HUES64 (cell line): ENCODE results near the gene PDCD1.
"Not testable (repeated sequence)": the region's sequence is repeated elsewhere in the genome, so short reads cannot be mapped to it uniquely, and the experiment has no call there.

ENCODE experiments used
- H3K27ac ChIP-seq: 2 replicates; pipeline ENCODE4 v1.7.0; 2013; ENCODE audit warnings: low read depth, low read length, inconsistent platforms
- H3K27me3 ChIP-seq: 2 replicates; pipeline ENCODE4 v1.6.1; 2013; ENCODE audit warnings: mild to moderate bottlenecking, low read length; ENCODE audit not compliant: insufficient read depth
- H3K36me3 ChIP-seq: 2 replicates; pipeline ENCODE4 v1.6.1; 2013; ENCODE audit warnings: mild to moderate bottlenecking, low read length; ENCODE audit not compliant: insufficient read depth
- H3K4me1 ChIP-seq: 2 replicates; pipeline ENCODE4 v1.6.1; 2013; ENCODE audit warnings: mild to moderate bottlenecking, low read length, moderate library complexity; ENCODE audit not compliant: insufficient read depth
- H3K4me3 ChIP-seq: 2 replicates; pipeline ENCODE4 v1.5.1; 2013; ENCODE audit warnings: mild to moderate bottlenecking, low read length, moderate library complexity
- H3K9ac ChIP-seq: 2 replicates; pipeline ENCODE4 v1.6.1; 2013; ENCODE audit warnings: mild to moderate bottlenecking, low read depth, low read length
- H3K9me3 ChIP-seq: 2 replicates; pipeline ENCODE4 v1.6.1; 2013; ENCODE audit warnings: low read depth, low read length; ENCODE audit not compliant: insufficient read depth
- WGBS: fragments of 150-250, 120-280 bp; methylation state at CpG from one replicate; pipeline ENCODE4 v1.1.7; 2013; ENCODE audit warnings: missing lambda C conversion rate; 5-methylcytosine and 5-hydroxymethylcytosine counted together

The PDCD1 gene

DNA sequence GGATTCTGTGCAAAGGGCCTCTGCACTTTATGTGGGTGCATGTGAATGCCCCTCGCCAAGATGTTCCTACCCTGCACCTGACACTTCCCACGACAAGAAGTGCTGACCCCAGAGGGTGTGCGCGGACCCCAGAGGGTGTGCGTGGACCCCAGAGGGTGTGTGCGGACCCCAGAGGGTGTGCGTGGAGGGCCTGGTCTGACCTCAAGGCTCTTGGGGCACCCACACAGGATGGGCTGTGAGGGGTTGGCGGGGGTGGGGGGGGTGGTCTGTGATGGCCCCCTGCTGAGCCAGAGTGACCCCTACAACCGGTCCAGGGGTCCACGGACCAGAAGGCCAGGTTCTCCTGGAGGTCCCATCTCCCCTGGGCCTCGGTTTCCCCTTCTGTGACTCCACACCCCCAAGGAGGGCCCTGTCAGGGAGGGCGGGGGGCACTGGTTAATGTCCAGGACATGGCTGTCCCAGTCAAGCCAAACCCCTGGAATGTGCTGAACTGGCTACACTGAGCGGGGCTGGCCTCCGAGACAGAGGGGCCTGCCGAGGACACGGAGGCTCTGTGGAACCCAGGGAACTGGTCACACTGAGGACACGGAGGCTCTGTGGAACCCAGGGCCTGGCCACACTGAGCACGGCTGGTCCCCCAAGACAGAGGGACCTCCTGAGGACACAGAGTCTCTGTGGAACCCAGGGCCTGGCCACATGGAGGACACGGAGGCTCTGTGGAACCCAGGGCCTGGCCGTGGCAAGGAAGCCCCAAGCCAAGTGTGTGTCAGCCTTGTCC, 46.6 kb downstream of the PDCD1 start:
- no peaks in the 10 kb centered on the region for H3K36me3 ChIP-seq
- no peaks in the 10 kb centered on the region for H3K27me3 ChIP-seq
- H3K27ac ChIP-seq: no peak overlapping the region
- H3K4me3 ChIP-seq: no peak overlapping the region
- no peaks in the 10 kb centered on the region for H3K9me3 ChIP-seq
- H3K4me1 ChIP-seq: peaks cover 9% of the 10 kb centered on the region
- H3K9ac ChIP-seq: no peak overlapping the region
- 90% methylated on average over 20 of the region's 20 CpGs for WGBS

DNA sequence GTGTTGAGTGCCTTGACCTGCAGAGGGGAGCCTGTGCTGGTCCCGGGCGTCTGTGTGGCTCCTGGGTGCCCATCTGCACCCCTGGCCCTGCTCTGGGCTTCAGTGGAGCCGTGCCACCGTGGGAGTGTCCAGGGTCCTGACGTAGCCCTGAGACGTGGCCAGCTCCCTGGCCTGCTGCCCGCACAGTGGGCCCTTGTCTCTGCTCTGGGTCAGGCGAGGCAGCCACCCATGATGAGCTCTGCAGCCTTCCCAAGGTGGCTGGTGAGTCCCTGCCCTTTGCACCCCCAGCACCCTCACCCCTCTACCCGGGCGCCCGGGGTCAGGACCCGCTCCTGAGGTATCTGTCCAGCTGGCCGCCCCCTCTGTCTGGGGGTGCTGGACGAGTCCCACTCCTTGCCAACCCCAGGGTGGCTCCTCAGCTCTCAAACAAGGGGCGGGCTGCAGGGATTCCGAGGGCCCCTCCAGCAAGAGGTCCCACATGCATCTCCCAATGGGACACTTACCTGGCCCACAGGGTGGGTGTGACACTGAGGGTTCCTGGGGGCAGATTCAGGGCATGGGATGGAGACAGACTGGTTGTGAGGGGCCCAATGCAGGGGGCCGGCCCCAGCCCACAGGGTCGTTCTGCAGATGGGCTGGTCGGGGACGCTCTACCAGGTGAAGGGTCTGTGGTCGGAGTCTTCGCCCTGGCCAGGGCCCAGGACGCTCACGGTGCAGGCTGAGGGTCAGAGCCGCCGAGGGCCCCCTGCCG, 47.3 kb downstream of the PDCD1 start:
- Histone ChIP-seq H3K4me1 (peaks cover 9% of the 10 kb centered on the region), H3K9ac (no peak overlapping the region), H3K4me3 (no peak overlapping the region), H3K27ac (no peak overlapping the region), H3K36me3 (no peaks in the 10 kb centered on the region), H3K9me3 (no peaks in the 10 kb centered on the region), H3K27me3 (no peaks in the 10 kb centered on the region)
- 94% methylated on average over 27 of the region's 27 CpGs for WGBS

DNA sequence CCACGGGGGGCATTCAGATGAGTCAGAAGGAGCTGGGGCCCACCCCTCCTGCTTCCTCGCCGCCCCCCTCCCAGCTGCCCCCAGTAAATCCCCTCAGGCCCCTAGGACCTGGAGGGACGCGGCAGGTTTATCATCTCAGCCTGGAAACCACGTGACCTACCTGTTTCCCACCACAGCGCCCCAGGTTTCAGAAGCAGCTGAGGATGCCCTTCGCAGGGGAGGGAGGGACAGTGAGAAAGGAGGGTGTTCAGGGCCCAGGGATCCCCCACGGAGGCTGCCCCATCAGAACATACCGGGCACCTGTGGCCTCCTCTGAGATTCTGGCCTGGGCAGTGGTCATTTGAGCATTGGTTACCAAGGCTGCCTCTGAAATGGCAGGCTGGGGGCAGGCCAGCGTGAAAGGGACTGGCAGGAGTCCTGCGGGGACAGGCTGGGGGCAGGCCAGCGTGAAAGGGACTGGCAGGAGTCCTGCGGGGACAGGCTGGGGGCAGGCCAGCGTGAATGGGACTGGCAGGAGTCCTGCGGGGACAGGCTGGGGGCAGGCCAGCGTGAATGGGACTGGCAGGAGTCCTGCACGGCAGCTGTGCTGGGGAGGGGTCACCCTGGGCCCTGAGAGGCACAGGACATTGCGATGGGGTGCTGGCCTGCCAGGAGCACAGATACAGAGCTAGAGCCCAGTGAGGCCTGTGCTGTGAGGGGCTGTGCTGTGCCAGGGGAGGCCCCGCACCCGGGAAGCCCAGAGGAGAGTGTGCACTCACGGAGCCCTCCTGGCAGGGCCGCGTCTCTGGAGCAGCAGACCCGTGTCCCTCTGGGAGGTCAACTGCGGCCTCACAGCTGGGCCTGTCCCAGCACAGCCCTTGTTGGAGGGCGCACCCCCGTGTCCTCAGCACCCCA, 48.1 kb downstream of the PDCD1 start:
- Histone ChIP-seq H3K4me1 (peaks cover 9% of the 10 kb centered on the region), H3K36me3 (no peaks in the 10 kb centered on the region), H3K27me3 (no peaks in the 10 kb centered on the region), H3K27ac (no peak overlapping the region), H3K9me3 (no peaks in the 10 kb centered on the region), H3K9ac (no peak overlapping the region), H3K4me3 (no peak overlapping the region)
- WGBS: 81% methylated on average over 28 of the region's 28 CpGs

DNA sequence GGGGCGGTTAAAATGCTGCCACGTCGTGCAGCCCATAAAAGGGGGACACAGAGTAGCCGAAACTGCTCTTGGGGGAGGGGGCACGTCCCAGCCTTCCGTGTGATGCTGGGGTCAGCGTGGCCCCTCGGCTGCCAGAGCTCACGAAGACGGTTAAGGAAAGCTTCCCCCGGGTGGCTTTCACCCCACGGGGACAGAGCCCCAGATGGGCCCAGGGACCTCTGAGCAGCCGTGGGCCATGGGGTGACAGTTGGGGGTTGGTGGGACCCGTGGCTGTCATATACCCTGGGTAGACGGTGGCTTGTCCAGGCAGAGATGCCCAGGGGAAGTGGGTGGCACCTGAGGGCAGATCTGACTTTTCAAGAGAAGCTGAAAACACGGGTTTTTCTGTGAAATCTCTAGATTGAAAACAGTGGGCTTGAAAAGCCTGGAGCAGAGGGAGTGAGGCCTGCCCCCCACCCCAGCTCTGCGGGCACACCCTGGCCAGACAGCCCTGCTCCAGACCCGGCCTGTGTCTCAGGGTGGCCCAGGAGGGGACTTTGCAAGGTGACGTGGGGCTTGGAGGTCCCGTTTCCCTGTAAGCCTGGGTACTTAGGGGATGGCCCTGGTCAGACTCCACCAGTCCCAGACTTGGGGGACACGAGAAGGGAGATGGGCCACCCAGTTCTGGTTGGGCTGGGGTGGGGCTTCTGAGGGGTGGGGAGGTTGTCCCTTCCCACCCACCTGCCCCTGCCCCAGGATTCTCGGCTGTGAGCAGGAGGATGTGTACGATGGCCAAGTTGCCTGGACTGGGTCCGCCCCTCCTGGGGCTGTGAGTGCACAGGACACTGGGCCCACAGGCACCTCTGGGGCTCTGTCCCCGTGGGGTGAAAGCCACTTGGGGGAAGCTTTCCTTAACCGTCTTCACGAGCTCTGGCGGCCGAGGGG, 49.0 kb downstream of the PDCD1 start:
- Histone ChIP-seq H3K36me3 (no peaks in the 10 kb centered on the region), H3K4me3 (no peak overlapping the region), H3K4me1 (peaks cover 12% of the 10 kb centered on the region), H3K9me3 (no peaks in the 10 kb centered on the region), H3K9ac (no peak overlapping the region), H3K27me3 (peaks cover 3% of the 10 kb centered on the region), H3K27ac (no peak overlapping the region)
- 86% methylated on average over 29 of the region's 29 CpGs for WGBS

DNA sequence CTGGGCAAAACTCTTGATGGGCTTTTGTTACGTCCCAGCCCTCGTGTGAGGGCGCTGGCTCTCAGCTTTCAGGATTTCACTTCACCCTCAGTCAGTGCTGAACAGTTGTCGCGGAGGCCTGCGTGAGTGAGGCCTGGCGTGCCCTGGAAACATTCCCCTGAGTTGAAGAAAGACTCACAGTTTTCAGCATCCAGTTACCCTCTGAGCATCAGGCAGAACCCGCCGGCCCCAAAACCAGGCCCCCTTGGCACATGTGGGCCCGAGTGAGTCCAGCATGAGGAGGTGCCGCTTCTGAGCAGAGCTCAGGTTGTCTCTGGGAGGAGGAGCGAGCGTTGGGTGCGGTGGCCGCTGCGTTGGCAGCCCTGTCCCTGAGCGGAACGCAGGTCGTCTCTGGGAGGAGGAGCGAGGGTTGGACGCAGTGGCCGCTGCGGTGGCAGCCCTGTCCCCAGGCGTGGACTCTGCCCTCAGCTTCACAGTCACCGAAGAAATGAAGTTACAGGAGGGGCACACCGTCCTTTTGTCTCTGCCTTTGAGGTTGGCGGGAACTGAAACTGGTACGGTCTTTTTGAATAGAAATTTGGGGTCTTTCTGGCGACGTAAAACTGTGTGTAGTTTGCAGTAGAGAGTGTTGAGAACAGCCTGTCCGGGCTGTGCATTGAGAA, 49.8 kb downstream of the PDCD1 start, which contains the start of gene NEU4:
Gene NEU4 (plus strand): TSS at position 473 of the 662 bp plus-strand sequence. CDS start 5,292 bp downstream, outside the sequence.
- WGBS: 81% methylated on average over 31 of the region's 31 CpGs
- H3K4me3 ChIP-seq: no peak within 1 kb of the TSS

DNA sequence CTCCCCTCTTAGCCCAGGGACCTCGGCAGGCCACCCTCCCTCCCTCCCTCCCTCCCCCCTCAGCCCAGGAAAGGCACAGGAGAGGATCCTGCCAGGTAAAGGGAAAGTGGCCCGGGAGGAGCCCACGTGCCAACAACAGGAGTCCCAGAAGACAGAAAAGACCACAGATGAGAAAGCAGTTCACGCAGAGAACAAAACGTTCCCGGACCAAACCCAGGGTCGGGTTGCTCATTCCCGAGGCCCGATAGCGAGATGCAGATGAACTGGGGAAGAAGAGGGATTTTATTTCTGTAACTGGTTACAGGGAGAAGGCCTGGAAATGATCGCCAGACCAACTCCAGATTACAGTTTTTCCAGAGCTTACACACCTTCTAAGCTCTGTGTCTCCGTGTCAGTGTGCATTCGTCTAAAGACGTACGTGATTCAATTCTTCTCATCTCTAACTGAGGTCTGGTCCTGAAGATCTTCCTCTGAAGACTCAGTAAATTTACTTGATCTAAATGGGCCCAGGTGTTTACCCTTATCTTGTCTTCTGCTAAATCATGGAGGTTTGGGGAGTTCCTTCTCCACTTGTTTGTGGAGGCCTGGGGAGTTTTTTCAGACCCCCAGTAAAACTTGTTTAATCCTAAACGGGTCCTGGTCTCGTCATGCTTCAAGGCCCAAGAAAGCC, 50.5 kb downstream of the PDCD1 start:
- Histone ChIP-seq H3K9me3 (no peaks in the 10 kb centered on the region), H3K9ac (peak overlapping the region; percentile 26; the same call in 1 of the 2 replicates), H3K4me3 (no peak overlapping the region), H3K27ac (0 out of 2 replicates have a peak overlapping the region, but pooled peaks have one; percentile 14), H3K36me3 (no peaks in the 10 kb centered on the region), H3K4me1 (peaks cover 18% of the 10 kb centered on the region), H3K27me3 (peaks cover 18% of the 10 kb centered on the region)
- 46% methylated on average over 16 of the region's 17 CpGs for WGBS

More for the DNA sequence above, 49.8 kb downstream of the PDCD1 start, which contains the start of gene NEU4:
- H3K9me3 ChIP-seq: no peaks in the 10 kb centered on the region
- H3K27me3 ChIP-seq: peaks cover 11% of the 10 kb centered on the region
- H3K4me1 ChIP-seq: peaks cover 18% of the 10 kb centered on the region
- H3K9ac ChIP-seq: peak within 1 kb of the TSS; percentile 26; the same call in 1 of the 2 replicates
- 0 out of 2 replicates have a peak within 1 kb of the TSS, but pooled peaks have one; percentile 14 for H3K27ac ChIP-seq
- no peaks in the 10 kb centered on the region for H3K36me3 ChIP-seq

DNA sequence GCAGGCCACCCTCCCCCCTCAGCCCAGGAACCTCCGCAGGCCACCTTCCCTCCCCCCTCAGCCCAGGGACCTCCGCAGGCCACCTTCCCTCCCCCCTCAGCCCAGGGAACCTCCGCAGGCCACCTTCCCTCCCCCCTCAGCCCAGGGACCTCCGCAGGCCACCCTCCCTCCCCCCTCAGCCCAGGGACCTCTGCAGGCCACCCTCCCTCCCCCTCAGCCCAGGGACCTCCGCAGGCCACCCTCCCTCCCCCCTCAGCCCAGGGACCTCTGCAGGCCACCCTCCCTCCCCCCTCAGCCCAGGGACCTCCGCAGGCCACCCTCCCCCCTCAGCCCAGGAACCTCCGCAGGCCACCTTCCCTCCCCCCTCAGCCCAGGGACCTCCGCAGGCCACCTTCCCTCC, 52.5 kb downstream of the PDCD1 start:
- H3K27ac ChIP-seq, H3K36me3 ChIP-seq, H3K9me3 ChIP-seq, H3K4me3 ChIP-seq, H3K9ac ChIP-seq: not testable (repeated sequence)
- peaks cover 25% of the 10 kb centered on the region for H3K27me3 ChIP-seq
- no CpG with 5 or more reads among the region's 8 CpGs for WGBS
- H3K4me1 ChIP-seq: peaks cover 18% of the 10 kb centered on the region

DNA sequence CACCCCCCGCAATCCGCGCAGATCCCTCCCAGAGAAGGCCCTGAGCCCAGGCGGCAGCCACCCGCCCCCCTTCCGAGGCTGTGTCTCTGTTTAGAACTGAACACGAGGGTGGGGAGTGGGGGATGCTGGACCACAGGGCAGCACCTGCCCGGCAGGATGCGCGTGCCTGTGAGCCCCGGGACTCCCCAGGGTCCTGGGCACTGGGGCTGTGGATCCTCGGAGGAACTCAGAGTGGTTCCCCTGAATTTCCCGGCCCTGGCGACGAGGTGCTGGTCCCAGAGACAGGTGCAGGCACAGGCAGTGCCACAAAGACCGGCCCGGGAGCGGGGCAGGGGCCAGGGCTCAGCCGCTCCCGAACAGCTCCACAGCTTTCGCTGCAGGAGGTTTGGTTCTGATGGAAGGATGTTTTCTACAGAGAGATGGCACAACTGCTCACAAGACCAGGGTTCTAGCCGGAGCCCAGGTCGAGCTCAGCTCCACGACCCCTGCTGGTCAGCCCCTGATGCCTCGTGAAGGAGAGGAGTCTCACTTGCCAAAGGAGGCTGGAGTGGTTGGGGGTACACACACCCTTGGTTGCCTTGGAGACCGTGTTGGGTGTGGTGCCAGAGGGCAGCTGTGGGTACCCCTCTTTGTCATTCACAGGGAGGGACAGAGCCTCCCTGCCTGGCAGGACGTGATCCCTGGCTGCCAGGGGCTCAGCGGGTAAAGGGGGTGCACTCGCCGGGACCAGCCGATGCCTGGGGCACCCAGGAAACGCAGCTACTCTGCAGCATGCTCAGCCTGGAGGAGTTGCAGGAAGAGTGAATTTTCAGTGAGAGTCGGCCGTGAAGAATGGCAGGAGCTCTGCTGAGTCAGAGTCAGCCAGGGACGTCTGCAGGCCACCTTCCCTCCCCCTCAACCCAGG, 54.1 kb downstream of the PDCD1 start:
- Histone ChIP-seq H3K9ac (no peak overlapping the region; the same call in 1 of the 2 replicates), H3K27ac (no peak overlapping the region), H3K4me3 (peak overlapping the region; percentile 57), H3K27me3 (peaks cover 25% of the 10 kb centered on the region), H3K9me3 (no peaks in the 10 kb centered on the region), H3K36me3 (no peaks in the 10 kb centered on the region), H3K4me1 (peaks cover 18% of the 10 kb centered on the region)
- 14% methylated on average over 34 of the region's 35 CpGs for WGBS
